Esophagus muscularis mucosa (tissue), 3 donors: Measurements from ENCODE around the gene S100A8.

Source experiments
- CTCF ChIP-seq, 3 experiments: fragments of 200-600 bp in 2 of 3; fragments of 450-650 bp in 1 of 3; sonication (generic) in 2 of 3; IDR thresholded peaks; one replicate each; pipeline ENCODE4 v1.5.1; 2017 to 2019; ENCODE audit warnings: antibody characterized with exemption in 3 of 3, mild to moderate bottlenecking in 2 of 3, moderate library complexity in 1 of 3
- POLR2A ChIP-seq: fragments of 450-650 bp; IDR thresholded peaks from one replicate; pipeline ENCODE4 v1.6.1; 2017; ENCODE audit warnings: antibody characterized with exemption, moderate library complexity, mild to moderate bottlenecking, low read depth
- POLR2AphosphoS5 ChIP-seq, 2 donors: sonication (generic); formaldehyde crosslinking; IDR thresholded peaks; one replicate each; pipeline ENCODE4 v1.6.1; 2017; ENCODE audit warnings: antibody characterized with exemption in 2 of 2

- no peak for TF ChIP-seq CTCF (IDR thresholded peaks at IDR 0.05)
- no peak for TF ChIP-seq POLR2AphosphoS5 (IDR thresholded peaks at IDR 0.05)
- no peak for TF ChIP-seq POLR2A
Measured at GRCh38 chr1:153344718-153345025, 46.2 kb downstream of the S100A8 start.
